GM18499 (cell line): ENCODE data around the gene SLC2A9.

Experiments
- ATAC-seq: cut with Tn5 transposase; IDR thresholded peaks from one replicate; pipeline ENCODE4 v1.9.1; 2021; ENCODE audit warnings: moderate number of reproducible peaks; ENCODE audit not compliant: insufficient read depth, unreplicated experiment

Gene SLC2A9

DNA sequence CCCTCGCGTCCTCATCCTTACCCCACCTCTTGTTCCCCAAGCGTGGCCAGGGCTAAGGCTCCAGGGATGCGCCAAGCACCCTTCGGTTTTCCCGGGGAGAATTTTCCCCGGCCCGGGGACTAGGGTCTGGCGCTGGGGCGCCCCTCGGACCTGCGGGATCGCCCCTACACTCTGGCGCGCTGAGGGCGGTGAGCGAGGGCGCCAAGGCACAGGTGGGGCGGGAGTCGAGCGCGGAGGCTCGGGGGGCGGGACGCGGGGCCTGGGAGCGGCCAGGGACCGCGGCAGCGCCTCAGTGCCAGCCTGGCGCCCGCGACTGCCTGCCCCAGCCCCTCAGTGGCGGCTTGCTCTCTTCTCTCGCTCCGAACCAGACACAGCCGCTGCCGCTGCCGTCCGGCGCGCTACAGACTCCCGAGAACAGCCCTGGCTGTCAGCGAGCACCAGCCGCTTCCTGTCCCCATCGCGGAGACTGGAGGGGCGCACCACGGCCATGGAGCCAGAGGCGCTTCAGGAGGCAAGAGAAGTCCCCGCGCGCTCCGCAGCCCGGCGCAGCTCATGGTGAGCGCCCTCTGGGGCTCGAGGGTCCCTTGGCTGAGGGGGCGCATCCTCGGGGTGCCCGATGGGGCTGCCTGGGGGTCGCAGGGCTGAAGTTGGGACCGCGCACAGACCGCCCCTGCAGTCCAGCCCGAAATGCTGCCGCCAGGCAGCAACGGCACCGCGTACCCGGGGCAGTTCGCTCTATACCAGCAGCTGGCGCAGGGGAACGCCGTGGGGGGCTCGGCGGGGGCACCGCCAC lies 239.8 kb downstream of the SLC2A9 start, which contains the start of gene DRD5:
Gene DRD5 (plus strand): TSS at position 292 of the 793 bp plus-strand sequence. CDS start 396 bp downstream, at position 688.
- no peak for ATAC-seq
